A549 treated with Mapracorat at 1 μM for 4 hours (cell line): ENCODE data around the gene HDX. TPM values are rescaled to one million over a fixed set of nuclear protein-coding genes. Genes with fewer than 3 reads are reported as not detected.

Experiments
- total RNA-seq: library from RNA; stranded (reverse); fragments of 200-300 nt; extraction: Qiagen RNA extraction; gene quantifications from 5 replicates; pipeline ENCODE4 v1.2.3, GENCODE V29; 2022

HDX gene
- 1.4 to 3.3 TPM (median 2.8 TPM) in 5 replicates for total RNA-seq

GRCh38 chrX:84501798-84502628 is at the start of gene HDX:
Gene HDX (minus strand): TSS chrX:84502453. CDS start chrX:84475397, 27,056 bp downstream.

